Ectodermal cell (in vitro differentiated cells): ENCODE measurements around the gene TOP3A.
"Not testable (repeated sequence)": the region's sequence is repeated elsewhere in the genome, so short reads cannot be mapped to it uniquely, and the experiment has no call there.

Experiments
- H3K27ac ChIP-seq: 2 replicates; pipeline ENCODE4 v1.7.0; 2013; ENCODE audit warnings: mild to moderate bottlenecking, low read depth, low read length; ENCODE audit not compliant: insufficient read depth, poor library complexity, severe bottlenecking
- H3K27me3 ChIP-seq: 2 replicates; pipeline ENCODE4 v1.7.0; 2013; ENCODE audit warnings: mild to moderate bottlenecking, low read length; ENCODE audit not compliant: insufficient read depth, control insufficient read depth, poor library complexity, severe bottlenecking
- H3K36me3 ChIP-seq: one replicate; pipeline ENCODE4 v1.7.0; 2013; ENCODE audit warnings: low read length; ENCODE audit not compliant: control insufficient read depth, insufficient read depth
- H3K4me1 ChIP-seq: one replicate; pipeline ENCODE4 v1.7.0; 2013; ENCODE audit warnings: low read length; ENCODE audit not compliant: control insufficient read depth, insufficient read depth
- H3K4me3 ChIP-seq: 2 replicates; pipeline ENCODE4 v1.7.0; 2013; ENCODE audit warnings: low read depth, low read length, control low read depth; ENCODE audit not compliant: insufficient read depth
- H3K9me3 ChIP-seq: 2 replicates; pipeline ENCODE4 v1.7.0; 2013; ENCODE audit warnings: mild to moderate bottlenecking, low read length, moderate library complexity; ENCODE audit not compliant: control insufficient read depth
- WGBS, 2 experiments: methylation state at CpG; one replicate each; pipeline ENCODE4 v1.1.7; 2013; ENCODE audit warnings: missing lambda C conversion rate in 2 of 2; 5-methylcytosine and 5-hydroxymethylcytosine counted together

The TOP3A gene

GRCh38 chr17:18314059-18314730, 599 bp downstream of the TOP3A start:
- Histone ChIP-seq H3K36me3 (peaks cover 19% of the 10 kb centered on the region), H3K4me3 (peak overlapping the region; percentile 95), H3K9me3 (no peaks in the 10 kb centered on the region), H3K27ac (peak overlapping the region; percentile 79), H3K27me3 (no peaks in the 10 kb centered on the region), H3K4me1 (peaks cover 23% of the 10 kb centered on the region)
- 1% methylated on average over 39 of the region's 39 CpGs for WGBS, 2 experiments

GRCh38 chr17:18309202-18309601, 5.6 kb downstream of the TOP3A start:
- Histone ChIP-seq H3K4me3 (no peak overlapping the region), H3K36me3 (peaks cover 38% of the 10 kb centered on the region), H3K9me3 (no peaks in the 10 kb centered on the region), H3K27ac (no peak overlapping the region), H3K27me3 (no peaks in the 10 kb centered on the region), H3K4me1 (peaks cover 16% of the 10 kb centered on the region)
- 91 to 96% methylated on average over 4 of the region's 4 CpGs for WGBS, 2 experiments

GRCh38 chr17:18303206-18303605, 11.6 kb downstream of the TOP3A start:
- WGBS, 2 experiments, result 97 to 98% methylated on average over 13 of the region's 13 CpGs
- not testable (repeated sequence) for H3K4me3 ChIP-seq
- peaks cover 56% of the 10 kb centered on the region for H3K36me3 ChIP-seq

GRCh38 chr17:18300725-18301480, 13.9 kb downstream of the TOP3A start:
- Histone ChIP-seq H3K4me3 (no peak overlapping the region), H3K4me1 (no peaks in the 10 kb centered on the region), H3K27ac (no peak overlapping the region), H3K27me3 (no peaks in the 10 kb centered on the region), H3K36me3 (peaks cover 44% of the 10 kb centered on the region), H3K9me3 (no peaks in the 10 kb centered on the region)
- WGBS, 2 experiments, result 95% methylated on average over 8 of the region's 8 CpGs

More at GRCh38 chr17:18303206-18303605, 11.6 kb downstream of the TOP3A start:
- not testable (repeated sequence) for H3K4me1 ChIP-seq, H3K9me3 ChIP-seq, H3K27me3 ChIP-seq, H3K27ac ChIP-seq

GRCh38 chr17:18298061-18298460, 16.7 kb downstream of the TOP3A start:
- H3K36me3 ChIP-seq, result peaks cover 47% of the 10 kb centered on the region
- not testable (repeated sequence) for H3K4me1 ChIP-seq, H3K27me3 ChIP-seq, H3K4me3 ChIP-seq, H3K9me3 ChIP-seq, H3K27ac ChIP-seq
- WGBS, 2 experiments, result 96 to 98% methylated on average over 24 of the region's 30 CpGs

- Histone ChIP-seq H3K27ac (no peak overlapping the region), H3K9me3 (no peaks in the 10 kb centered on the region), H3K4me1 (no peaks in the 10 kb centered on the region), H3K36me3 (peaks cover 57% of the 10 kb centered on the region), H3K4me3 (no peak overlapping the region), H3K27me3 (no peaks in the 10 kb centered on the region)
- 94 to 97% methylated on average over 15 of the region's 15 CpGs for WGBS, 2 experiments
These were observed 22.9 kb downstream of the TOP3A start for GRCh38 chr17:18291718-18292540.

- H3K36me3 ChIP-seq, result peaks cover 77% of the 10 kb centered on the region
- H3K4me1 ChIP-seq, result no peaks in the 10 kb centered on the region
- no peak overlapping the region for H3K4me3 ChIP-seq
- WGBS, 2 experiments, result 93 to 95% methylated on average over 11 of the region's 11 CpGs
- no peak overlapping the region for H3K27ac ChIP-seq
- no peaks in the 10 kb centered on the region for H3K9me3 ChIP-seq
- H3K27me3 ChIP-seq, result no peaks in the 10 kb centered on the region
These were observed 29.5 kb downstream of the TOP3A start for GRCh38 chr17:18285296-18285695.

GRCh38 chr17:18281788-18282187, 33.0 kb downstream of the TOP3A start:
- Histone ChIP-seq H3K4me1 (no peaks in the 10 kb centered on the region), H3K4me3 (no peak overlapping the region), H3K27ac (no peak overlapping the region), H3K36me3 (peaks cover 69% of the 10 kb centered on the region), H3K27me3 (no peaks in the 10 kb centered on the region), H3K9me3 (no peaks in the 10 kb centered on the region)
- 95 to 97% methylated on average over 6 of the region's 6 CpGs for WGBS, 2 experiments

GRCh38 chr17:18280766-18281371, 33.9 kb downstream of the TOP3A start:
- H3K9me3 ChIP-seq, result no peaks in the 10 kb centered on the region
- WGBS, 2 experiments, result 93% methylated on average over 4 to 5 of the region's 5 CpGs
- no peak overlapping the region for H3K4me3 ChIP-seq
- H3K27me3 ChIP-seq, result no peaks in the 10 kb centered on the region
- H3K4me1 ChIP-seq, result no peaks in the 10 kb centered on the region
- H3K27ac ChIP-seq, result no peak overlapping the region
- peaks cover 71% of the 10 kb centered on the region for H3K36me3 ChIP-seq

- Histone ChIP-seq H3K27ac (no peak overlapping the region), H3K4me1 (no peaks in the 10 kb centered on the region), H3K4me3 (no peak overlapping the region), H3K27me3 (no peaks in the 10 kb centered on the region), H3K9me3 (no peaks in the 10 kb centered on the region), H3K36me3 (peaks cover 67% of the 10 kb centered on the region)
- WGBS, 2 experiments, result 94 to 97% methylated on average over 4 of the region's 4 CpGs
These were observed 34.5 kb downstream of the TOP3A start for GRCh38 chr17:18280249-18280648.
